IPS-NIHi7 (cell line): ENCODE data around the gene OR13F1.
"Not testable (repeated sequence)": the region's sequence is repeated elsewhere in the genome, so short reads cannot be mapped to it uniquely, and the experiment has no call there.

Experiments
- DNase-seq: peaks from one replicate; pipeline ENCODE4 v3.0.0; 2012; ENCODE audit warnings: mixed read lengths; ENCODE audit errors: extremely low spot score

OR13F1 gene, protein sequence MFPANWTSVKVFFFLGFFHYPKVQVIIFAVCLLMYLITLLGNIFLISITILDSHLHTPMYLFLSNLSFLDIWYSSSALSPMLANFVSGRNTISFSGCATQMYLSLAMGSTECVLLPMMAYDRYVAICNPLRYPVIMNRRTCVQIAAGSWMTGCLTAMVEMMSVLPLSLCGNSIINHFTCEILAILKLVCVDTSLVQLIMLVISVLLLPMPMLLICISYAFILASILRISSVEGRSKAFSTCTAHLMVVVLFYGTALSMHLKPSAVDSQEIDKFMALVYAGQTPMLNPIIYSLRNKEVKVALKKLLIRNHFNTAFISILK

DNA sequence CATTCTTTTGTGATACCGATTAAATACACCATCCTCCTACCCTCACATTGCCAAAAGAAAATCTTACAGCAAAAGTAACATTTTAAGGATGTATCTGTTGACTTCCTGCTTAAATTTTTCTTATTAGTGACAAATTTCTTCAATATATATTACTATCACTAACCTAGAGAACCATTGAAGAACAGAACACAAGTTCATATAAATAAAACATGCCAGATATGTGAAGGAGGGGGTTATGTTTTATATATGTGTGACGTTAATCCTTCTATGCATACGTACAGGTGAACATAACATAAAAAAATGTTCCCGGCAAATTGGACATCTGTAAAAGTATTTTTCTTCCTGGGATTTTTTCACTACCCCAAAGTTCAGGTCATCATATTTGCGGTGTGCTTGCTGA lies at the start of gene OR13F1:
OR13F1 (plus strand) TSS at position 301 of the 400 bp plus-strand sequence; CDS start at position 301, 0 bp downstream.
- DNase-seq = no peak

DNA sequence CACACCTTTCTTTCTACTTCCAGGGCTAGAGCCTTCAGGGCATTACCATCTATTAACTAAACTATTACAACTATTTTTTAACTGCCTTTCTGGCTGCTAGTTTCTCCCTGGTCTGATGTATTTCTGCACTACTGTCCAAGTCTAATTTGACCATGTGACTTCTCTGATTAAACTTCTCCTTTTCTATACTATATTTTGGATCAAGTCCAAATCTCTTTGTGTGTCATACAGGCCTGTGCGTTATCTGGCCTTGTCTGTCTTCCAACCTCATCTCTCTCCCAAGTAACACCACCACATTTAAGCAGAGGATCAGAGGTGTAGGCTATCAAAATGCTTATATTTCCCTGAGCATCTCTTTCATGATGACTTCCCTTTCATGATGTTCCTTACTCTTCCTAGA lies 47.2 kb upstream of the OR13F1 start:
- no peak for DNase-seq

DNA sequence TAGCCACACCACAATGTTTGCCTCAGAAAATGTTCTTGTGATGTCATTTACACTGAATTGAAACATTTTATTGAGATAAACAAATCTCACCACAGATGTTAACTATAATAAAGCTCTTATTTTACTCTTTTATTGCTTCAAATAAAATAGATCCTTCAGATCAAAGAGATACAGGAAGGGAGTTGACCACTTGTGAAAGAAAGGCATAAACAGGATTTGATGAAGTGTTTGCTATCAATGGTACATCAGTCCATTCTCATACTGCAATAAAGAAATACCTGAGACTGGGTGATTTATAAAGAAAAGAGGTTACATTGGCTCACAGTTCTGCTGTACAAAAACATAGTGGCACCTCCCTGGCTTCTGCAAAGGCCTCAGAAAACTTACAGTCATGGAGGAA lies 40.2 kb upstream of the OR13F1 start:
- no peak for DNase-seq

- no peak for DNase-seq
Observed at GRCh38 chr9:104468261-104468660, 35.8 kb upstream of the OR13F1 start.

GRCh38 chr9:104482921-104483570 lies 21.0 kb upstream of the OR13F1 start:
- no peak for DNase-seq

DNA sequence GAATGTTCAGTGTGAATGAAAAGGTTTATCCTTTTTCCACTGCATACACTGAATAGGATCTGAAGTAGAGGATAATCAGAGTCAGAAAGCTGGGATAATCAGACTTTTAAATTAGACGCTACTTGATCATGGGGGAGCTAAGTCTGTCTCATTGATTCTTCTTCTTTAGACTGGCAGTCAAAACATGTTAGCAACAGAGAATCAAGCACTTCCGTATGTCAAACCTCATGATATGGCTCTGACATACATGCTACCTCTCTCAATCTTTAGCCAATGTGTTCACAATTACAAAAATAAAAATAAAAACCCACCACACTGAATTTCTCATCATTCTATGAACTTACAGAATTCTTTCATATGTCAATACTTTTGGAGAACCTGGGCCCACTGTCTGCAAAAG lies 19.0 kb upstream of the OR13F1 start:
- DNase-seq = no peak

DNA sequence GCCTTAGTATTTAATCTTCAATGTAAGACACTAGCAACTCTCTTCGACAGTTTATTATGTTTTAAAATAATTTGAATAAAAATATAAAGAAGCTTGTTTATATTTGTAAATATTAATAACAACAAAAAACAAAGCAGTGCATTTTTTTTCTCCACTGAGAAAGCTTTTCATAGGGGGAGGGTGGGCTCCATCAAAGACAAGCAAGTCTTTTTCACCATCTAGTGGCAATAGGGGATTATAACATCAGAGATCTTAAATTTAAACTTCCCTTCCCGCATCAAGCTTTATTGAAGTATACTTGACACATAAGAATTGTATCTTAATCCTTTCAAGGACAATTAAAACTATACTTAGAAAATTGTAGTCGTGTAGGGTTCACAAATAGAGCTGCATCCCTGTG lies 9.3 kb upstream of the OR13F1 start:
- DNase-seq = peak; percentile 34

DNA sequence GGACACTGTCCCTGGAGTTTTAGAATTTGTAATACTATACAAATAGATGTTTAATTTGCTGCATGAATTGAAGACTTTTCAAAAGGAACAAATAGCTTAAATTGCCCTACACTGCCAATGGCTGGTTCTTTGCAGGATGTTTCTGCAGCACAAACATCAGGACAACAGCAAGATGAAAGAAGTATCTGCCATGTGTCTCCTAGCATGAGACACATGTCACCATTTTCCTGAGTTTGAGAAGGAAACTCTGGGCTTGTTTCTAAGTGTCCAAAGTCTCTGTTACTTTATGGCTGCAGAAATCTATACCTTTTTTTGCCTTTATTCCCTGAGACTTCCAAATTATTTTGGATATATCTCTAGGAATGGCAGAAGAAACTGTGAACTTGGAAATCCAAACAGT lies 623 bp upstream of the OR13F1 start:
- DNase-seq = no peak

DNA sequence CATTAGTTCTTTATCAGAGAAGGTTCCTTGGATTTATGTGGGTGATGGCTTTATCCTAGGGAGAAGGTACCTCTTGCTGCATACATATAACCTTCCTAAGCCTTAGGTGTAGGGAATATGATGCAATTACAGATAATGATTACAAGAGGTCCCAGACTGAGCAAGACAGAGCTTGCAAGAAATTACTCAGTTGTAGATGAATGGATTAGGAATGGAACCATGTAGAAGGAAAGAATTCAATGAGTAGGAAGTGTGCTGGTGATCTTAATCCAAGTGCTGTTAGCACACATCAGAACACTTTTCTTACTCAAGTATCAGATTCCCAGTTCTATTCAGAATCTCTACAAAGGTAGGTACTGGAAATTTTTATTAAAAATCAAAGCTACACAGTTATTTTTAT lies 2.5 kb downstream of the OR13F1 start:
- no peak for DNase-seq

DNA sequence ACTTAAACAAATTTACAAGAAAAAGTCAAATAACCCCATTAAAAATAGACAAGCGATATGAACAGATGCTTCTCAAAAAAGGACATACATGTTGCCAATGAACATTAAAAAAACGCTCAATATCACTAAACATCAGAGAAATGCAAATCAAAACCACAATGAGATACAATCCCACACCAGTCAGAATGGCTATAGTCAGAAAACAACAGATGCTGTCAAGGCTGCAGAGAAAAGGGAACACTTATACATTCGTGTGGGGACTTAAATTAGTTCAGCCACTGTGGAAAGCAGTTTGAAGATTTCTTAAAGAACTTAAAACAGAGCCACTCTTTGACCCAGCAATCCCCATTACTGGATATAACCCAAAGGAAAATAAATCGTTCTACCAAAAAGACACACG lies 10.8 kb downstream of the OR13F1 start:
- DNase-seq = no peak

GRCh38 chr9:104520241-104520640 lies 16.2 kb downstream of the OR13F1 start:
- not testable (repeated sequence) for DNase-seq

GRCh38 chr9:104527109-104527508 lies 23.0 kb downstream of the OR13F1 start, which contains the start of gene OR13C4:
Gene OR13C4 (minus strand): TSS chr9:104527209. CDS start chr9:104527209, 0 bp downstream.
- no peak for DNase-seq

GRCh38 chr9:104536756-104537155 lies 32.7 kb downstream of the OR13F1 start, which contains the start of gene OR13C3:
Gene OR13C3 (minus strand): TSS chr9:104536856. CDS start chr9:104536723, 133 bp downstream.
- DNase-seq = no peak

- DNase-seq = no peak
Observed at GRCh38 chr9:104539275-104539674, 35.2 kb downstream of the OR13F1 start.

DNA sequence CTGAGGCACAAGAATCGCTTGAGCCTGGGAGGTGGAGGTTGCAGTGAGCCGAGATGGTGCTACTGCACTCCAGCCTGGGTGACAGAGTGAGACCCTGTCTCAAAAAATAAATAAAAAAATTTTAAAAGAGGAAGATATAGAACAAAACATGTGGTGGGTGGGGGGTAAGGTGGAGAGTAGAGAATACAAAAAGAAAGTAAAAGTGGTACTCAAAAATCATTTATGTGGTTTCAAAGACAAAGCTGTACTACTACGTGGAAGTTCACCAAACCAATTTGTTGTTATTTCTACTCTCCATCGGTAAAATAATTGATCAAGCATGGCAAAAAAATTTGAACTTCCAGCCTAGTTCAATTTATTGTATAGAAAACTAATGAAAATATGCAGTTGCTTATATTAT lies 40.6 kb downstream of the OR13F1 start:
- no peak for DNase-seq

DNA sequence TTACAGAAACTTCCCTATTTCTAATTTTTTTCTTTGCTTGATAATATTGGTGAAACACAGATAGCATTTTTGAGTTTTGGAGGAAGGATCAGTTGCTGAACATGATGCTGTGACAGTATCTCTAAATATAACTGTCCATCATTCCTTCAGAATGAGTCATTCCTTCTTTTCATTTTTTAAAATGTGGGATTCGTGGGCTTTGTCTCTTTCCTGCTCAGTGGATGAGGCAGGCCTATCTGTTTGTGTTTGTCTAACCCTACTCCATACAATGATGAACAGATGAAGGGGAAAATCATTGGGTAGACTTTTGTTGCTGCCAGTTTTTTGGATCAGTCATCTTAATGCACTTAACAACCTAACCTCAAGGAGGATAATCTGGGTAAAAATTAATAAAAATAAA lies 49.2 kb downstream of the OR13F1 start:
- no peak for DNase-seq
